IMR-90 (cell line): ENCODE data around the gene MAGI2.

Experiments used
- MAFK ChIP-seq: IDR thresholded peaks from 2 replicates; pipeline ENCODE4 v1.6.1; 2012; ENCODE audit warnings: low read depth, low read length, improper control_type of control experiment
- MAZ ChIP-seq: IDR thresholded peaks from 2 replicates; pipeline ENCODE4 v1.6.1; 2012; ENCODE audit warnings: low read depth, mild to moderate bottlenecking, low read length, improper control_type of control experiment, moderate library complexity, borderline replicate concordance
- POLR2A ChIP-seq: IDR thresholded peaks from 2 replicates; pipeline ENCODE4 v1.6.1; 2012; ENCODE audit warnings: mild to moderate bottlenecking, low read depth, low read length
- RCOR1 ChIP-seq: IDR thresholded peaks from 2 replicates; pipeline ENCODE4 v1.6.1; 2012; ENCODE audit warnings: mild to moderate bottlenecking, low read length, improper control_type of control experiment; ENCODE audit not compliant: insufficient replicate concordance
- RFX5 ChIP-seq: IDR thresholded peaks from 2 replicates; pipeline ENCODE4 v1.8.0; 2012; ENCODE audit warnings: low read depth, mild to moderate bottlenecking, low read length, moderate library complexity
- TF ChIP-seq, protein P1 (sequence below): conservative IDR thresholded peaks from 2 replicates; pipeline ENCODE4 v1.5.1; 2012; ENCODE audit warnings: mild to moderate bottlenecking, low read depth, low read length, improper control_type of control experiment
- TF ChIP-seq, protein P2 (sequence below): fragments of 150-350 bp; IDR thresholded peaks from 2 replicates; pipeline ENCODE4 v1.6.1; 2017; ENCODE audit warnings: mild to moderate bottlenecking, antibody characterized with exemption, low read length, low read depth

DNA sequence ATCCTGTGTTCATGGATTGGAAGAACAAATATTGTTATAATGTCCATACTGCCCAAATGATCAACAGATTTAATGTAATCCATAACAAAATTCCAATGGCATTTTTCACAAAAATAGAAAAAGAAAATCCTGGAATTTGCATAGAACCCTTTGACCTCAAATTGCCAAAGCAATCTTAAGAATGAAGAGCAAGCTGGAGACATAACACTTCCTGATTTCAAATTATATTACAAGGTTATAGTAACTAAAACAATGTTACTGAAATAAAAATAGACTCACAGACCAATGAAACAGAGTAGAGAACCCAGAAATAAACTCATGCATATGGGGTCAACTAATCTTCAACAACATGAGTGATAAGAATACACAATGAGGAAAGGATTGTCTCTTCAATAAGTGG lies 1352.4 kb downstream of the MAGI2 start:
- TF ChIP-seq, protein P1, sequence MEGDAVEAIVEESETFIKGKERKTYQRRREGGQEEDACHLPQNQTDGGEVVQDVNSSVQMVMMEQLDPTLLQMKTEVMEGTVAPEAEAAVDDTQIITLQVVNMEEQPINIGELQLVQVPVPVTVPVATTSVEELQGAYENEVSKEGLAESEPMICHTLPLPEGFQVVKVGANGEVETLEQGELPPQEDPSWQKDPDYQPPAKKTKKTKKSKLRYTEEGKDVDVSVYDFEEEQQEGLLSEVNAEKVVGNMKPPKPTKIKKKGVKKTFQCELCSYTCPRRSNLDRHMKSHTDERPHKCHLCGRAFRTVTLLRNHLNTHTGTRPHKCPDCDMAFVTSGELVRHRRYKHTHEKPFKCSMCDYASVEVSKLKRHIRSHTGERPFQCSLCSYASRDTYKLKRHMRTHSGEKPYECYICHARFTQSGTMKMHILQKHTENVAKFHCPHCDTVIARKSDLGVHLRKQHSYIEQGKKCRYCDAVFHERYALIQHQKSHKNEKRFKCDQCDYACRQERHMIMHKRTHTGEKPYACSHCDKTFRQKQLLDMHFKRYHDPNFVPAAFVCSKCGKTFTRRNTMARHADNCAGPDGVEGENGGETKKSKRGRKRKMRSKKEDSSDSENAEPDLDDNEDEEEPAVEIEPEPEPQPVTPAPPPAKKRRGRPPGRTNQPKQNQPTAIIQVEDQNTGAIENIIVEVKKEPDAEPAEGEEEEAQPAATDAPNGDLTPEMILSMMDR = no peak
- TF ChIP-seq RCOR1 (no peak), RFX5 (no peak), POLR2A (no peak), MAZ (no peak), MAFK (no peak)
- TF ChIP-seq, protein P2, sequence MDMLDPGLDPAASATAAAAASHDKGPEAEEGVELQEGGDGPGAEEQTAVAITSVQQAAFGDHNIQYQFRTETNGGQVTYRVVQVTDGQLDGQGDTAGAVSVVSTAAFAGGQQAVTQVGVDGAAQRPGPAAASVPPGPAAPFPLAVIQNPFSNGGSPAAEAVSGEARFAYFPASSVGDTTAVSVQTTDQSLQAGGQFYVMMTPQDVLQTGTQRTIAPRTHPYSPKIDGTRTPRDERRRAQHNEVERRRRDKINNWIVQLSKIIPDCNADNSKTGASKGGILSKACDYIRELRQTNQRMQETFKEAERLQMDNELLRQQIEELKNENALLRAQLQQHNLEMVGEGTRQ = no peak
